Measurements from ENCODE around the gene DARS1.
"Not testable (repeated sequence)": the region's sequence is repeated elsewhere in the genome, so short reads cannot be mapped to it uniquely, and the experiment has no call there.

The DARS1 gene

GRCh38 chr2:135942936-135943688 lies 42.3 kb downstream of the DARS1 start:
- DNase-seq (ENCODE audit: low spot score) = no peak

DNA sequence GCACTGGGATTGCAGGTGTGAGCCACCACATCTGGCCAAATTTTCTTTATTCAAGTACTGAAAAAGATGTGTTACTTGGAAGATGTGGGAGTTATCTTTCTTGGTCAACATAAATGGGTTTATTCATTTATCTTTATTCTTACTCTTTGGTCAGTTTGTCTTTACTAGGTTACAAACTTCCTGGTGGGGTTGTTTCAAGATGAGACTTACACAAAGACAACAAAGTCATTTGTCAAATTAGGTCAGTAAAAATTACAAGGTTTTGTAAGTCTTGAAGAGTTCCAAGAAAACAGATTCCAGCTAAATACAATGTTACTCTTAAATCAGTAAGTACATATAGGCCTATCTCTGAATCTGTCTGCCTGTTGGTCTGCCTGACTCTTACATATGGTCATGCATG lies 48.9 kb downstream of the DARS1 start:
- DNase-seq (ENCODE audit: low spot score) = no peak

DNA sequence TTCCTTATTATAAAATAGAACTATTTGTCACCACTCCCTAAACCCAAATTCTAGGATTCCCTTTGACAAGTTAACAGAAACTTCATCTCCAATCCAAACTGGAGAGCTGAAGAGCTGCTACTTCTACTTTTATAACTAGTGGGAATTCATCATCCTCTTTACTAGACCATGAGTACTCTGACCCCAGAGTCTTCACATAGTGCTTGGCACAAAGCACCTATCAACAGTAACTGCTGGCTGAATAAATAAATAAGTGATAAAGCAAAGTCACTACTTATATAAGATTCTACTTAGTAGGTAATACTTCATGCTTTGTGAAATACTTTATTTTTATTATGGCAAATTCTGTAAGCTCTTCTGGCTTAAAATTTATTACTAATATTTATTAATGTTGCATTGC lies 49.5 kb downstream of the DARS1 start:
- DNase-seq (ENCODE audit: low spot score) = no peak

DNA sequence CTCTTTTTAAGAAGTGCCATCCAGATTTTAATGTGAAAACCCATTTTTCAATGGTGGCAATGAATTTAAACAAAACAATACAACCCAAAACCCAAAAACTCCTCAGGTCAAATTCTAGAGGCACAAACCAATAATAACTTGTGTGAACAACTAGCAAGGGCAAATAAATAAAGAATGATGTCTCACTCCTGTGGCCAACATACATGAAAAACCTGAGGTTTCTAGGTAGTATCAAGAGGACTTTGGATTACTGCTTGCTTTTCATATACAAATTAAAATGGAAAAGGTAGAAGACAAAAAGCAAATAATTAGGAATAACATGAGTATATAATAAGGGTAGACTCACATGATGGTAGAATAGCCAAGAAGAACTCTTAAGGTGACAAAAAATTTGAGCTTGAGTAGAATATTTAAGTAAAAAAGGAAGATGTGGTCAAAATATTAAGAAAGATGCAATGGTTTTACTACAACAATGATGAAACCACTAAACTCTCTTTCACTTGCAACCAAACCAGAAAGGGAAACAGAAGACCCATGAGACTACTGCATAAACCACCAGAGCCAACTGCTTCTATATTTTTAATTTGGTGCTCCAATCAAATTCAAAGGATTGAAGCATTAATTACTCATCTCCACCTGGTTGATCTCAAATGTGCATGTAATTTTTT lies 53.5 kb downstream of the DARS1 start:
- no peak for DNase-seq (ENCODE audit: low spot score)

GRCh38 chr2:135926605-135927004 lies 58.8 kb downstream of the DARS1 start:
- no peak for DNase-seq (ENCODE audit: low spot score)

GRCh38 chr2:135925571-135925970 lies 59.9 kb downstream of the DARS1 start:
- DNase-seq (ENCODE audit: low spot score) = no peak

GRCh38 chr2:135916207-135916606 lies 69.2 kb downstream of the DARS1 start:
- peak; percentile 35 for DNase-seq (ENCODE audit: low spot score)

DNA sequence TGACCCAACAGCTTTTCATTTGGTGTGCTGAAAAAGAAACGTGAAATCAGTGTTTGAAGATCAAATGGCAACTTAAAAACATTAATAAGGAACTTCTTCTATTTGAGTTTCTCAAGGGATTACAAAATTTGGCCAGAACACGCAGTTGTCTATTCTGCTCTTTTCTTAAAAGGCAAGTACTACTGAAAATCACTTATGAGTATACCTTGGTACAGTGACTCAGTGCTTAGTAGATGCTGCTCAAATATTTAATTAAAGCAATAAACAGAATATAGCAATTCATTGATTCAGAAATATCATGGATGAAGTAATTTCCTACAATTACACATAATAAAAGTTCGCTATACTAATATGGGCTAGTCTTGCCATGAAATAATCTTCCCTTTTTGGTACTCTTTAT lies 70.9 kb downstream of the DARS1 start:
- no peak for DNase-seq (ENCODE audit: low spot score)

- peak; percentile 33 for DNase-seq (ENCODE audit: low spot score)
These were observed 71.6 kb downstream of the DARS1 start for GRCh38 chr2:135913727-135914365.

DNA sequence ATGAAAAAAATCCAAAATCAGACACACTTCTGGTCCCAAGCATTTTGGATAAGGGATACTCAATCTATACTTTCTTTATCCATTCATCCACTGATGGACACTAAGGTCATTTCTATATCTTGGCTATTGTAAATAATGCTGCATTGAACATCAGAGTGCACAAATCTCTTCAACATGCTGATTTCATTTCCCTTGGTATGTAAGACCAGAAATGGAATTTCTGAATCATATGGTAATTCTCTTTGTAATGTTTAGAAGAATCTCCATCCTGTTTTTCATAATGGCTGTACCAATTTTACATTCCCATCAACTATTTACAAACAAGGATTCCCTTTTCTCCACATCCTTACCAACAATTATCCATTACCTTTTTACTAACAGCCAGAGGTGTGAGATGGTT lies 75.5 kb downstream of the DARS1 start:
- DNase-seq (ENCODE audit: low spot score) = no peak

- no peak for DNase-seq (ENCODE audit: low spot score)
These were observed 79.7 kb downstream of the DARS1 start for GRCh38 chr2:135905679-135906078.

- DNase-seq (ENCODE audit: low spot score) = no peak
These were observed 81.0 kb downstream of the DARS1 start for GRCh38 chr2:135904341-135904989.

GRCh38 chr2:135903650-135904049 lies 81.8 kb downstream of the DARS1 start:
- no peak for DNase-seq (ENCODE audit: low spot score)

GRCh38 chr2:135899567-135899966 lies 85.9 kb downstream of the DARS1 start:
- no peak for DNase-seq (ENCODE audit: low spot score)

DNA sequence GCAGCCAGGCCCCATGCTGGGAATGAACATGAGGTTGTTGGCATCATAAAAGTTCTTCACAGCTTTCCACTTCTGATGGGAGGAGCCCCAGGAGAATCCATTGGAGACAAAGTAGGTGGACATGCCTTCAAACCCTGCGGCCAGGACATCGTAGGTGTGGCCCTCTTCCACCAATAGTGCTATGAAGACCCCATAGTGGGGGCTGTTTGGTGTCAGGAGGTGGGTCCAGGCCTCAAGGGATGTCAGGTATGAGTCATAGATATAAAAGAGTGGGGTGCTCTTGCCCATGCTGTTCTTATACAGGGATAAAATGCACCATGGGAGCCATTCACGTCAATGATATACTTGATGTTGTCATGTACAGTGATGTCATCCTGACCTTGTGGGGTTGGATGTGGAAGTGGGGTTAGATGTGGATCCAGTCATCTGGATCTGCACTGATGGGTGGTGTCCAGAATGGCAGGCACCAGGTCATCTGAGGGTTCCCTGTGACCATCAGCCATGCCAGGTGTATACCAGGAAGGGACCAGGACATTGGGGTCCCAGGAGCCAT lies 87.1 kb downstream of the DARS1 start:
- no peak for DNase-seq (ENCODE audit: low spot score)

DNA sequence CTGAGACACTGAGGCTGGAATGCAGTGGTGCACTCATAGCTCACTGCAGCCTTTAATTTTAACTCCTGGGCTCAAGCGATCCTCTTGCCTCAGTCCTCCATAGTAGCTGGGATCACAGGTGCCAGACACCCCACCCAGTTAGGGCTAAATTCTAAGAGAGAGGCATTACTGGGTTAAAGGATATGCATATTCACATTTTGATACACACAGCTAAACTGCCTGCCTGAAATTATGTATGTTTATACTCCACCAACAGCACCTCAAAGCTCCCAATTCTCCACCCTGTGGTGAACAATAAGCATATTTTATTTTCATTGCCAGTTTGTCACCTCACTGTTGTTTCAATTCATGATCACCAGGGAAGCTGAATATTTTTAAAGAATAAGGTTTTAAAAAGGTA lies 90.5 kb downstream of the DARS1 start:
- no peak for DNase-seq (ENCODE audit: low spot score)

DNA sequence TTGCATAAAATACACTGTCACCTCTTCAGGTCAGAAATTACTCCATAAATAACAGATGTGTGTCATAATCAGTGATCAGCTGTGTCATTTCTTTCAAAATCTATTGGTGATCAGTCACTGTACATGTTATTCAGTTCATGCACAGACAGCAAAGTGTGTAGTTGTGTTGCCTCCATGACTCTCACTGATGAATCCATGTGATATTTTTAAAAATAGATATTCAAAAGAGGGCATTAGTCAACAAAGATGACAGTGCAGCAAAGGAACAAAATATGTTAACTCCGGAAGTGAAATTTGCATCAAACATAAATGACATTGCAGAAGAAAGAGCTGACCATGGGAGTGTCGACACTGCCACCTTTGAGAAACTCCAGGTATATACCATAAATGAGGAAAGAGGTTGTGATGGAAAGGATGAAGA lies 92.0 kb downstream of the DARS1 start:
- no peak for DNase-seq (ENCODE audit: low spot score)

DNA sequence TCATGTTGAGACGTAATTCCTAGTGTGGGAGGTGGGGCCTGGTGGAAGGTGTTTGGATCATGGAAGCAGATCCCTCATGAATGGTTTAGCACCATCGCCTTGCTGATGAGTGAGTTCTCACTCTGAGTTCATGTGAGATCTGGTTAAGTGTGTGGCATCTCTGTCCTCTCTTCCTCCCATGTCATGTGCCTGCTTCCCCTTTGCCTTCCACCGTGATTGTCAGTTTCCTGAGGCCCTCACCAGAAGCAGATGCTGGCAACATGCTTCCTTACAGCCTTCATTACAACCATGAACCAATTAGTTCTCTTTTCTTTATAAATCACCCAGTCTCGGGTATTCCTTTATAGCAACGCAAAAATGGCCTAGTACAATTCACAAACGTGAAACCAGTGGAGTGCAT lies 94.6 kb downstream of the DARS1 start:
- no peak for DNase-seq (ENCODE audit: low spot score)

DNA sequence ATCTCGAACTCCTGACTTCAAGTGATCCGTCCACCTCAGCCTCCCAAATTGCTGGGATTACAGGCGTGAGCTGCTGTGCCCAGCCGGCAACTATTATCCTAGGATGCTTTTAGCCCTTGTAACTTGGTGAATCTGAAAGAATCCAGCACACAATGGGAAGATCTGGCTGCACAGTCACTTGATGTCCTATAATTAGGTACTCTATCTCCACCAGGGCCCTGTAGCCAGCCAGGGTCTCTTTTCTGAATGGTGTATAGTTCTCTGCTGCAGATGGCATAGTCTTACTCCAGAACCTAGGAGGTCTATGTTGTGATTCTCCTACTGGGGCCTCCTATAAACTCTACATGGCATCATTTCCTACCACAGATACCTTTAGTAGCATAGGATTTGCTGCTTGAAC lies 95.3 kb downstream of the DARS1 start:
- no peak for DNase-seq (ENCODE audit: low spot score)

DNA sequence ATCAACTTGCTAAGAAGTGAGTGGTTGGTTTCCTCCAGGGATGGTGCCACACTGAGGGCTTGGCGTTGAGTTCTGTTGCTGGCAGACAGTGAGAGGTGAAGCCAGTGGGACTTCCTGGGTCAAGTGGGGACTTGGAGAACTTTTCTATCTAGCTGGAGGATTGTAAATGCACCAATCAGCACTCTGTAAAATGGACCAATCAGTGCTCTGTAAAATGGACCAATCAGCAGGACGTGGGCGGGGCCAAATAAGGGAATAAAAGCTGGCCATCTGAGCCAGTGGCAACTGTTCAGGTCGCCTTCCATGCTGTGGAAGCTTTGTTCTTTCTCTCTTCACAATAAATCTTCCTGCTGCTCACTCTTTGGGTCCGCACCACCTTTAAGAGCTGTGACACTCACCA lies 96.8 kb downstream of the DARS1 start:
- not testable (repeated sequence) for DNase-seq (ENCODE audit: low spot score)

GRCh38 chr2:135885709-135886108 lies 99.7 kb downstream of the DARS1 start:
- DNase-seq (ENCODE audit: low spot score) = no peak

- no peak for DNase-seq (ENCODE audit: low spot score)
These were observed 103.0 kb downstream of the DARS1 start for GRCh38 chr2:135882415-135882814.

Data from SW480 (cell line).